ENCODE results near the gene TTC24.
"Not testable (repeated sequence)": the region's sequence is repeated elsewhere in the genome, so short reads cannot be mapped to it uniquely, and the experiment has no call there.

TTC24 gene

GRCh38 chr1:156587927-156588326 is 8.4 kb downstream of the TTC24 start:
- DNase-seq (ENCODE audit: low read depth): not testable (repeated sequence)

DNA sequence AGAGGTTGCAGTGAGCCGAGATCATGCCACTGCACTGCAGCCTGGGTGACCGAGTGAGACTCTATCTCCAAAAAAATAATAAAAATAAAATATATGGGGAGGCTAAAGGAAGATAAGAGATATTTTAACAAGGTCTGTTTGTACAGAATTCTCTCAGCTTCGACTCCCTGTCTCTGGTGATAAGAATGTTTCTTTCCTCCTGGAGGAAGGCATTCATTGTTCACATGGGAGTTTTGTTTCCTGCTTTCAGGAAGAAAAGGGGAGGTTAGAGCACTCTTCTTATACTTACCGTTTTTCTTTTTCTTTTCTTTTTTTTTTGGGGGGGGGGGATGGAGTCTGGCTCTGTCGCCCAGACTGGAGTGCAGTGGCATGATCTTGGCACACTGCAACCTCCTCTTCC is 10.0 kb downstream of the TTC24 start:
- no peak for DNase-seq (ENCODE audit: low read depth)

GRCh38 chr1:156590326-156591180 is 11.0 kb downstream of the TTC24 start:
- DNase-seq (ENCODE audit: low read depth): no peak

DNA sequence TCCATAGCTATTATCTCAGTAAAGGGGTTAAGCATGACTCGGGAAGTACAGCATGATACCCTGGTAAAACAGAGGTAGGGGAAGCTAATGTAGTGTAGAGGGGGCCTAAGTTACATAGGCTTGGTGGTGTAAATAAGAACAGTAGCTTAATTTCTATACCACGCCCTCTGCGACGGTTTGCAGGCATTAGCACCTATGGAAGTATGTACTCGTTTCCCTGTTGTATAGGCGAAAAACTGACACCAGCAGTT is 11.6 kb downstream of the TTC24 start:
- no peak for DNase-seq (ENCODE audit: low read depth)

DNA sequence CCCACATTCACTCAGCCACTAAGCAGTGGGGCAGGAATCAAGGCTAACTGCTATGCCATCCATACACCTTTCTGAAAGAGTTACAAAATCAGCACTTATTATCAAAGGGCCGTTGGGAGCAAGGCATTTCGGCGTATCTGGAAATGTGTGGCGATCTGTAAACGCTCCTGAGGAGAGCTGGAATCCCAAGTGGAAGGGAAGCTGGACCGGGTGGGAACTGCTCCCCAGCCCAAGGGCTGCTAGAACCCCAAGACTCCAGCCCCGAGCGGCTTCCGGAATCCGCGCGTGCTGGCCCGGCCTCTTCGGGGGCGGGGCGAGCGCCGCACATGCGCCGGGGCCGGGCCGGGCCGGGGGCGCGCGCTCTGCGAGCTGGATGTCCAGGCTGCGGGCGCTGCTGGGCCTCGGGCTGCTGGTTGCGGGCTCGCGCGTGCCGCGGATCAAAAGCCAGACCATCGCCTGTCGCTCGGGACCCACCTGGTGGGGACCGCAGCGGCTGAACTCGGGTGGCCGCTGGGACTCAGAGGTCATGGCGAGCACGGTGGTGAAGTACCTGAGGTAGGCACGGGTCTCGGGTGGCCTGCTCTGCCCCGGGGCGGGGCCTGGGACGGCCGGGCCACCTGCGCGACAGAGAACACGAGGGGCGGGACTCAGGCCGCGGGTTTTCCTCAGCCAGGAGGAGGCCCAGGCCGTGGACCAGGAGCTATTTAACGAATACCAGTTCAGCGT is 12.1 kb downstream of the TTC24 start, which contains the start of gene NAXE:
TSS of gene NAXE (plus strand) at position 345 of the 726 bp plus-strand sequence. CDS start at position 374, 29 bp downstream.
- peak; percentile 44 for DNase-seq (ENCODE audit: low read depth)

DNA sequence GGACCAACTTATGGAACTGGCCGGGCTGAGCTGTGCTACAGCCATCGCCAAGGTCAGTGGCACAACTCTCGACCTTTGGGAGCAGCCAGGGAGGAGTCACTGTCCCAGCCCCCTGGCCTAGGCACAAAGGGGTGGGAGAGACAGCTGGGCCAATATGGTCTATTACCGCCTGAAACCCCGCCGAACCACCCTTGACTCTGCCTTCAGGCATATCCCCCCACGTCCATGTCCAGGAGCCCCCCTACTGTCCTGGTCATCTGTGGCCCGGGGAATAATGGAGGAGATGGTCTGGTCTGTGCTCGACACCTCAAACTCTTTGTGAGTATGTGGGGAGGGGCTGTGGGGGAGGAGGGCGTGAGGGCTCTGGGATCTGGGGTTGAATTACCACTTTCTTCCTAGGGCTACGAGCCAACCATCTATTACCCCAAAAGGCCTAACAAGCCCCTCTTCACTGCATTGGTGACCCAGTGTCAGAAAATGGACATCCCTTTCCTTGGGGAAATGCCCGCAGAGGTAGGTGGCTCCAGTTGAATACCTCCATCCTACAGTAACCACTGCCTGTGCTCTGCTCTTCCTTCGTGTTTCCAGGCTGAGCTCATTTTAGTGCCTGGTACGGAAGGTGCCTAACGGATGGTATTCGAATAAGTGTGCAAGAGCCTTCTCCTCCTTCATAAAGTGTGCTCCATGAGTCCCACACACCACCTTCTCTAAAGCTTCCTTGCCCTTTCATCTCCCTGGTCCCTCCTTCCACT is 12.8 kb downstream of the TTC24 start:
- DNase-seq (ENCODE audit: low read depth): no peak

DNA sequence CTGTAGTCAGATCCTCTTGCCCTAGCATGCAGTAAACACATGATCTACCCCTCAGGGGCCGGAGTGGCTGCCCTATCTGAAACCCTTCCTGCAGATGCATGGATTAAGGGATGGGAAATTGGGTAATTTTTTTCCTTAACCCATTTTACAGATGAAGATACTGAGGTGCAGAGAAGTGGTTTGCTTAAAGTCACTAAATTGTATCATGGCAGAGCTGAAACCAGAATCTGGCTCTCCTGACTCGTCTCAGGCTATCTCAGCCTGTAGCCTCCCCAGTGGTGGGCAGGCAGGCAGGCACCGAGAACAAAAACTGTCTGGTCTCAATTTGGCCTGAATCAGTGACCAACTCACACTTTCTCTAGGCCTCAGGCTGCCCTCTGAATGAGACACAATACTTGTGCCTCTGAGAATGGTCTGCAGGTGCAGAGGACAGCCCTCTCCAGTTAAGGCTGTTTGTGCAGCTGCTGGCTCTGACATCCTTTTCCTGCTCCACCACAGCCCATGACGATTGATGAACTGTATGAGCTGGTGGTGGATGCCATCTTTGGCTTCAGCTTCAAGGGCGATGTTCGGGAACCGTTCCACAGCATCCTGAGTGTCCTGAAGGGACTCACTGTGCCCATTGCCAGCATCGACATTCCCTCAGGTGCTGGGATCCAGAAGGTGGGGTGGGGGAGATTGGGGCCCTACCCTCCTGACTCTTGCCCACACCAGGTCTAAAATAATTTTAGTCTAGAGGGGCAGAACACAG is 13.6 kb downstream of the TTC24 start:
- DNase-seq (ENCODE audit: low read depth): no peak

- no peak for DNase-seq (ENCODE audit: low read depth)
These were observed 14.1 kb downstream of the TTC24 start for GRCh38 chr1:156593661-156593989.

DNA sequence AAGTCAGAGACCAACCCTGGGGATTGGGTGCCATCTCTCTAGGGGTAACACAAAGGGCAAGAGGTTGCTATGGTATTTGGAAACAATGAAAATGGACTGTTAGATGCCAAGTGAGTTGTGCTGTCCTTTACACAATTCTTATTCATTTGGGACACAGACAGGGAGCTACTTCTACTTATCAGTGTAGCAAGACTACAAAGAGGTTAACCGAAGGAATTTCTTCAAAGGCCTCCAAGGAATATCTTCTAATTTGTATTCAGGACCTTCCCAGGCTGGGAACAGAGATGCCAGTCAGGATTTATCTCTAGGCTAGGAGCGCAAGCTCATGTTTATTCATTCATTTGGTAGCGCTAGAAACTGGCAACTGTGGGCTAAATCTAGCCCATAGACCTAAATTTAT is 14.7 kb downstream of the TTC24 start:
- DNase-seq (ENCODE audit: low read depth): no peak

GRCh38 chr1:156595016-156595415 is 15.5 kb downstream of the TTC24 start:
- DNase-seq (ENCODE audit: low read depth): no peak

DNA sequence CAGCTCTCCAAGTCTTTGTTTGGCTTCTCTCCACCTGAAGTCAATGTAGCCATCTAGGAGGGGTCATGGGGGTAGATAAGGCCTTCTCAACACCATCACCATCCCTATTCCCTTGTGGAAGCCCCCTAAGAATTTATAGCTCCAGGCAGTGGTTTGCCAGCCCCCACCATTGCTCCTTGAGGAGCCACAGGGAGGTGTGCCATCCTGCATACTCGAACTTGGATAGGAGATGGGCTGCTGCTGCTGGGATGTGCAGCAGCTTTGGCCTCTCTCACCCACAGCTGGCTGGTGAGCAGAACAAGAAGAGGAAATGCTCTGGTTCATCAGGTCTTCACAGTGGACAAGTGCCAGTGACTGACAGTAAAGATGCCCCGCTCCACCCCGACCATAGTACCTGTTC is 16.9 kb downstream of the TTC24 start:
- DNase-seq (ENCODE audit: low read depth): no peak

- no peak for DNase-seq (ENCODE audit: low read depth)
These were observed 18.6 kb downstream of the TTC24 start for GRCh38 chr1:156598125-156598524.

DNA sequence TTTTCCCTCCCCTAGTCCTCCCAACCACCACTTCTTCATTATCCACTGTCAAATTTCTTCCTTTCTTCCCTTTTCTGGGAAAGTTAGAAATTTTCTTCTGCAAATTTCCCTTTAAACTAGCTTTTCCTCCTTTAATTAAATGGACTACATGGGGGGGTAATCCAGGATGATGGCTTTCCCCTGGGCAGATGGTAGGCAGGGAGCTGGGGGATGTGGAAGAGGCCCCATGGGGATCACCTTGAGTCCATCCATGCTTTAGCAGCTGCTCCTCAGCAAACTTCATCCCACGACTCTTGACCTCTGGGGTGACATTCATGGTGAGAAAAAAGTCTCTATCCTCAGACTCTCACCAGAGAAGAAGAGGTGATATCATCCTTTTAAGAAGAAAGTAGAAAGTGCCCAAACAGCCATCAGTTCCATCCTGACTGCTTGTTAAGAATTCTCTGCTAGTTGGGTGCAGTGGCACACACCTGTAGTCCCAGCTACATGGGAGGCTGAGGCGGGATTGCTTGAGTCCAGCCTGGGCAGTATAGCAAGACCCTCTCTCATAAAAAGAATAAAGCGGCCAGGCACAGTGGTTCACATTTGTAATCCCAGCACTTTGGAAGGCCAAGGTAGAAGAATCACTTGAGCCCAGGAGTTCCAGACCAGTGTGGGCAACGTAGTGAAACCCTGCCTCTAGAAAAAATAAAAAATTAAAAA is 19.4 kb downstream of the TTC24 start:
- DNase-seq (ENCODE audit: low read depth): no peak

- DNase-seq (ENCODE audit: low read depth): no peak
These were observed 20.3 kb downstream of the TTC24 start for GRCh38 chr1:156599811-156600210.

DNA sequence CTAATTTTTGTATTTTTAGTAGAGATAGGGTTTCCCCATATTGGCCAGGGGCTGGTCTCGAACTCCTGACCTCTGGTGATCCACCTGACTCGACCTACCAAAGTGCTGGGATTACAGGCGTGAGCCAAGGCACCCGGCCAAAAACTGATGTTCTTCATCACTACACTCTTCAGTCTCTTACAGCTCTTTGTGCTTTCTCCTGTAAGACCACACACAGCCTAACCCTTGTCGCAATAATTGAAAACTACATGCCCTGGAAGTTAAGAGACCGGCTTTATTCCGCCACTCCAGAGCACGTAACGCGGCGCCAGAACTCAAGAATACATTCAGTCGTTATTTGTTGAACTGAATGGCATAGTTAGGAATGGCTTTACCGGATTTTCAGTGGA is 21.2 kb downstream of the TTC24 start:
- no peak for DNase-seq (ENCODE audit: low read depth)

DNA sequence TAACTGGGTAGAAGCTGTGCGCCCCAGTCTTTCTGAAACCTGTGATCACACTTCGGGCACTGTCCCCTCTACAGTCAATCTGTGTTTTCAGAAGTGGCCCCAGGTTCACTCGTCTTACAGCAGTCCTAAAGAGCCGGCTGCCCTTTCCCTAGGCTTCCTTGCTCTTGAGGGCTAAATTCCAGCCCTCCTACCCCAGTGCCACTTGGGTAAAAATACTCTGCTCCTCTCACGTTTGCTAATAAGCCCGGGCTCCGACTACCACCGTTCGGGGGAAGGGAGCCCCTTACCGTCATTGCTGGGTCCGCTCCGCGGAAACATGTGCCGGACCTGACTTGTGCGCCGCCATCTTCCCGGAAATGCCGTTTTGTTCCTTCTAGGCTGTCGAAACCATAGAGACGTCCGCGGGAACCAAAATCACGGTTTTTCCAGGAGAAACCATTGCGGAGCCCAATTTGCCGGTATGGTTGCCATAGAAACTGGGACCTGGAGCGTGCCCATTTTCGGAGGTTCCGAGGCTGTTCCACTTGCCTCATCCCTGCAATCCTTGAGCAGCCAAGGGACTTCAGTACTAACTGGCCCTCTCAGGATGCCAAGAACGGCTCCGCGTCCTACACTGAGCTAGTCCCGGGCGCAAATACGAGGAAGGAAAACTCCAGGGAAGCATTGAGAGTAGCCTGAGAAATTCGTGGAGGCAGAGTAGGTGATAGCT is 21.8 kb downstream of the TTC24 start, which contains the start of gene GPATCH4:
TSS of gene GPATCH4 (minus strand) at position 358 of the 709 bp plus-strand sequence.
- DNase-seq (ENCODE audit: low read depth): peak; percentile 61

DNA sequence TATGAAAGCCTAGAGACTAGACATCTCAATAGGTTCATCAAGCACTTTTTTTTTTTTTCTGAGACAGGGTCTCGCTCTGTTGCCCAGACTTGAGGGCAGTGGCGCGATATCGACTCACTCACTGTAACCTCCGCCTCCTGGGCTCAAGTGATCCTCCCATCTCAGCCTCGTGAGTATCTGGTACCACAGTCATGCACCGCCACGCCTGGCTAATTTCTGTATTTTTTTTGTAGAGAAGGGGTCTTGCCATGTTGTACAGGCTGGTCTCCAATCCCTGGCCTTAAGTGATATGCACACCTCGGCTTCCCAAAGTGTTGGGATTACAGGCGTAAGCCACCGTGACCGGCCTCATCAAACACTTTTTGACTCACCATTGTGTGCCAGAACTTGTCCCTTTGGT is 22.4 kb downstream of the TTC24 start:
- DNase-seq (ENCODE audit: low read depth): no peak

DNA sequence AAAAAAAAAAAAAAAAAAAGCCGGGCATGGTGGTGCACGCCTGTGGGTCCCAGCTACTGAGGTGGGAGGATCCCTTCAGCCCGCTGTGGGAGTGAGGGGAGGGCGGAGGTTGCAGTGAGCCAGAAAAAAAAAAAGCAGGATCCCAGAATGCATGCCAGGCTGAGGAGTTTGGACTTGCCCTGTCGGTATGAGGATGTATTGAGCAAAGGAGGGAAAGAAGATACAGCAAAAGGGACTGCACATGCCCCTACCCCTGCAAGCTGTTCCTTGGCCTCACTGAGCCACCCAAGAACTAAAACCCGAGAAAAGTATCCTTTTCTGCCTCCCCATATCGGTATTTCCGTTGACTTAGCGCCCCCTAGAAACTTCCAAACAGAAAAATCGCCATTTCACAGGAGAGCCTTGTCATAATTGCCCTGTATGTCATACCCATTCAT is 23.1 kb downstream of the TTC24 start:
- DNase-seq (ENCODE audit: low read depth): no peak

GRCh38 chr1:156607344-156607743 is 27.8 kb downstream of the TTC24 start:
- not testable (repeated sequence) for DNase-seq (ENCODE audit: low read depth)

- peak; percentile 47 for DNase-seq (ENCODE audit: low read depth)
These were observed 28.6 kb downstream of the TTC24 start for GRCh38 chr1:156608036-156608674.

All from activated gamma-delta T cell treated with anti-CD3 and anti-CD28 coated beads, Interleukin-2, amount 50 U/mL, for 16 hours (primary cell).